Body of pancreas (tissue), 2 donors: ENCODE measurements around the gene MYH2. TPM values are rescaled to one million over a fixed set of nuclear protein-coding genes. Genes with fewer than 3 reads are reported as not detected.

Source experiments
- total RNA-seq, 2 donors: library from RNA; depleted of rRNA; stranded (reverse); fragments of >200 nt; gene quantifications; one replicate each; pipeline ENCODE4 v1.1.0, GENCODE V29; 2016

MYH2 gene
- total RNA-seq, 2 donors from 2014 or later, result not detected

Other genes starting within 250 kb of the MYH2 start
- not detected for gene MYH13, start 176.7 kb downstream of the MYH2 start, total RNA-seq
- not detected for gene MYH8, start 127.7 kb downstream of the MYH2 start, total RNA-seq
- not detected for gene MYH4, start 80.1 kb downstream of the MYH2 start, total RNA-seq
- gene MYH1, start 31.1 kb downstream of the MYH2 start, total RNA-seq, result not detected
- gene MYH3, start 107.7 kb upstream of the MYH2 start, total RNA-seq, result 1 to 10 TPM; 1.6 to 4.0 TPM
- 10 to 100 TPM; 20.5 to 46.5 TPM for gene SCO1, start 147.9 kb upstream of the MYH2 start, total RNA-seq
- gene ADPRM, start 147.9 kb upstream of the MYH2 start, total RNA-seq, result 1 to 10 TPM; 2.3 to 6.2 TPM
- gene TMEM220, start 180.4 kb upstream of the MYH2 start, total RNA-seq, result 10 to 100 TPM in 1 of 2 donors, 1 to 10 TPM in 1; 4.4 to 11.5 TPM